ENCODE measurements around the gene SDHB. TPM values are rescaled to one million over a fixed set of nuclear protein-coding genes. Genes with fewer than 3 reads are reported as not detected.
"Not testable (repeated sequence)": the region's sequence is repeated elsewhere in the genome, so short reads cannot be mapped to it uniquely, and the experiment has no call there.

Gene SDHB
- total RNA-seq, 4 donors from 2014 or later, result 77.6 to 154 (median 86.2) TPM

- 77 to 82% methylated on average over 11 of the region's 11 CpGs for WGBS, 2 donors
Measured at GRCh38 chr1:17066361-17067068, 12.7 kb upstream of the SDHB start.

GRCh38 chr1:17065666-17066065 is 11.8 kb upstream of the SDHB start:
- no peak overlapping the region for H3K4me3 ChIP-seq (ENCODE audit: low read depth, poor library complexity, severe bottlenecking)
- intact Hi-C loops (cut with DNase I; ENCODE audit: low total_unique reads), result loop anchor here (10.0 kb wide), 1 partner anchor 169 kb away; no protein-coding TSS in a partner anchor
- TF ChIP-seq CTCF (IDR thresholded peaks at IDR 0.05) (no peak), POLR2A (IDR thresholded peaks at IDR 0.05) (no peak)
- 76 to 78% methylated on average over 7 of the region's 7 CpGs for WGBS, 2 donors
- no peak for DNase-seq (ENCODE audit: low spot score in 2 of 2)

More at GRCh38 chr1:17066361-17067068, 12.7 kb upstream of the SDHB start:
- no peak overlapping the region for H3K4me3 ChIP-seq (ENCODE audit: low read depth, poor library complexity, severe bottlenecking)
- DNase-seq (ENCODE audit: low spot score in 2 of 2), result no peak
- TF ChIP-seq POLR2A (IDR thresholded peaks at IDR 0.05), result no peak
- intact Hi-C loops (cut with DNase I; ENCODE audit: low total_unique reads), result loop anchor here (10.0 kb wide), 1 partner anchor 168 kb away; no protein-coding TSS in a partner anchor

GRCh38 chr1:17062751-17063150 is 8.9 kb upstream of the SDHB start:
- intact Hi-C loops (cut with DNase I; ENCODE audit: low total_unique reads), result loop anchor here (10.0 kb wide), 1 partner anchor 172 kb away; no protein-coding TSS in a partner anchor
- WGBS, 2 donors, result 85 to 87% methylated on average over 7 of the region's 7 CpGs
- peak in 1 of 2 donors; percentile 76 for DNase-seq (ENCODE audit: low spot score in 2 of 2)
- not testable (repeated sequence) for H3K4me3 ChIP-seq (ENCODE audit: low read depth, poor library complexity, severe bottlenecking)

- intact Hi-C loops (cut with DNase I; ENCODE audit: low total_unique reads), result loop anchor here (10.0 kb wide), 1 partner anchor 173 kb away; no protein-coding TSS in a partner anchor
- WGBS, 2 donors, result 78 to 89% methylated on average over 2 of the region's 2 CpGs
Measured at GRCh38 chr1:17061892-17062291, 8.1 kb upstream of the SDHB start.

GRCh38 chr1:17061486-17061885 is 7.7 kb upstream of the SDHB start:
- TF ChIP-seq POLR2A (IDR thresholded peaks at IDR 0.05), result no peak
- no peak for TF ChIP-seq CTCF (IDR thresholded peaks at IDR 0.05)
- WGBS, 2 donors, result 73 to 78% methylated on average over 3 of the region's 3 CpGs
- DNase-seq (ENCODE audit: low spot score in 2 of 2), result peak in 1 of 2 donors; percentile 8
- no peak overlapping the region for H3K4me3 ChIP-seq (ENCODE audit: low read depth, poor library complexity, severe bottlenecking)
- intact Hi-C loops (cut with DNase I; ENCODE audit: low total_unique reads), result loop anchor here (10.0 kb wide), 1 partner anchor 173 kb away; no protein-coding TSS in a partner anchor

More at GRCh38 chr1:17061892-17062291, 8.1 kb upstream of the SDHB start:
- peak in 1 of 2 donors; percentile 36 for DNase-seq (ENCODE audit: low spot score in 2 of 2)
- no peak for TF ChIP-seq CTCF (IDR thresholded peaks at IDR 0.05)
- no peak for TF ChIP-seq POLR2A (IDR thresholded peaks at IDR 0.05)
- H3K4me3 ChIP-seq (ENCODE audit: low read depth, poor library complexity, severe bottlenecking), result no peak overlapping the region

- intact Hi-C loops (cut with DNase I; ENCODE audit: low total_unique reads), result loop anchor here (10.0 kb wide), 1 partner anchor 174 kb away; no protein-coding TSS in a partner anchor
- no peak for DNase-seq (ENCODE audit: low spot score in 2 of 2)
- WGBS, 2 donors, result 47 to 53% methylated on average over 11 of the region's 11 CpGs
- no peak for TF ChIP-seq POLR2A (IDR thresholded peaks at IDR 0.05)
- TF ChIP-seq CTCF (IDR thresholded peaks at IDR 0.05), result no peak
- H3K4me3 ChIP-seq (ENCODE audit: low read depth, poor library complexity, severe bottlenecking), result no peak overlapping the region
Measured at GRCh38 chr1:17060306-17060749, 6.5 kb upstream of the SDHB start.
